ENCODE data around the gene WIPF2. TPM values are rescaled to one million over a fixed set of nuclear protein-coding genes. Genes with fewer than 3 reads are reported as not detected.
"Not testable (repeated sequence)": the region's sequence is repeated elsewhere in the genome, so short reads cannot be mapped to it uniquely, and the experiment has no call there.

WIPF2 gene
- total RNA-seq, 1 experiment from 2014 or later: 23.0 TPM

DNA sequence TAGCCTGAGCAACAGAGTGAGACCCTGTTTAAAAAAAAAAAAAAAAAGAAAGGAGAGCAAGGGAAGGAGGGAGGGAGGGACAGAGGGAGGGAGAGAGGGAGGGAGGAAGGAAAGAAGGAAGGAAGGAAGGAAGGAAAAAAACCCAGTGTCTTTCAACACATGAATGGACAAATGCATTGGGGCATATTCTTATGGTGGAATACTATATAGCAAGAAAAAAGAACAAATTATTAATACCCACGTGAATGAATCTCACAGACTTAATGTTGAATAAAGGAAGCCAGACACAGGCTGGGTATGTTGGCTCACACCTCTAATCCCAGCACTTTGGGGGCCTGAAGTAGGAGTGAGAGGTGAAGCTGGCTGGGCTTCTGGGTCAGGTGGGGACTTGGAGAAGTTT is 21.6 kb upstream of the WIPF2 start (continued):
- no peak for TF ChIP-seq ZNF121 (CRISPR knock-in tag; IDR thresholded peaks at IDR 0.05)

DNA sequence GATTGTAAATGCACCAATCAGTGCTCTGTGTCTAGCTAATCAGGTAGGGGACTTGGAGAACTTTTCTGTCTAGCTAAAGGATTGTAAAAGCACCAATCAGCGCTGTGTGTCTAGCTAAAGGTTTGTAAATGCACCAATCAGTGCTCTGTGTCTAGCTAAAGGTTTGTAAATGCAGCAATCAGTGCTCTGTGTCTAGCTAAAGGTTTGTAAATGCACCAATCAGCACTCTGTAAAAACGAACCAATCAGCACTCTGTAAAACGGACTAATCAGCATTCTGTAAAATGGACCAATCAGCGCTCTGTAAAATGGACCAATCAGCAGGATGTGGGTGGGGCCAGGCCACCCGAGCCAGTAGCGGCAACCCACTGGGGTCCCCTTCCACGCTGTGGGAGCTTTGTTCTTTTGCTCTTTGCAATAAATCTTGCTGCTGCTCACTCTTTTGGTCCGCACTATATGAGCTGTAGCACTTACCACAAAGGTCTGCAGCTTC is 21.1 kb upstream of the WIPF2 start:
- H3K4me3 Mint-ChIP-seq; H3K27ac Mint-ChIP-seq; DNase-seq (ENCODE audit: low spot score); ATAC-seq; H3K36me3 Mint-ChIP-seq; POLR2A ChIA-PET: not testable (repeated sequence)
- TF ChIP-seq NFYB (CRISPR knock-in tag; conservative IDR thresholded peaks at IDR 0.05; ENCODE audit: low read depth): peak; percentile 69
- CTCF ChIA-PET: interaction anchor here (1.0 to 5.4 kb wide), 4 partner anchors 21 to 157 kb away, joined by 3 to 39 read pairs (median 4); partner anchors contain the start of gene WIPF2
- Mint-ChIP-seq H3K4me1 (peaks cover 15% of the 10 kb centered on the region), H3K27me3 (ENCODE audit: low read depth) (peaks cover 13% of the 10 kb centered on the region), H3K9me3 (peaks cover 13% of the 10 kb centered on the region)

DNA sequence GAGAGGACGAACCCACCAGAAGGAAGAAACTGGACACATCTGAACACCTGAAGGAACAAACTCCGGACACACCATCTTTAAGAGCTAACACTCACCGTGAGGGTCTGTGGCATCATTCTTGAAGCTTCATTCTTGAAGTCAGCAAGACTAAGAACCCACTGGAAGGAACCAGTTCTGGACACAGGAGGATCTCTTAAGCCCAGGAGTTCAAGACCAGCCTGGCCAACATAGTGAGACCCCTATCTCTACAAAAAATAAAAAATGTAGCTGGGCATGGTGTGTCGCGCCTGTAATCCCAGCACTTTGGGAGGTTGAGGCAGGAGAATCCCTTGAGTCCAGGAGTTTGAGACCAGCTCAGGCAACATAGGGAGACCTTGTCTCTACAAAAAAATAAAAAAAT is 20.5 kb upstream of the WIPF2 start:
- Mint-ChIP-seq H3K36me3 (no peaks in the 10 kb centered on the region), H3K27me3 (ENCODE audit: low read depth) (peaks cover 13% of the 10 kb centered on the region), H3K27ac (no peak overlapping the region), H3K4me3 (no peak overlapping the region), H3K4me1 (peaks cover 14% of the 10 kb centered on the region), H3K9me3 (peaks cover 13% of the 10 kb centered on the region)
- no peak for DNase-seq (ENCODE audit: low spot score)
- TF ChIP-seq, protein P1, sequence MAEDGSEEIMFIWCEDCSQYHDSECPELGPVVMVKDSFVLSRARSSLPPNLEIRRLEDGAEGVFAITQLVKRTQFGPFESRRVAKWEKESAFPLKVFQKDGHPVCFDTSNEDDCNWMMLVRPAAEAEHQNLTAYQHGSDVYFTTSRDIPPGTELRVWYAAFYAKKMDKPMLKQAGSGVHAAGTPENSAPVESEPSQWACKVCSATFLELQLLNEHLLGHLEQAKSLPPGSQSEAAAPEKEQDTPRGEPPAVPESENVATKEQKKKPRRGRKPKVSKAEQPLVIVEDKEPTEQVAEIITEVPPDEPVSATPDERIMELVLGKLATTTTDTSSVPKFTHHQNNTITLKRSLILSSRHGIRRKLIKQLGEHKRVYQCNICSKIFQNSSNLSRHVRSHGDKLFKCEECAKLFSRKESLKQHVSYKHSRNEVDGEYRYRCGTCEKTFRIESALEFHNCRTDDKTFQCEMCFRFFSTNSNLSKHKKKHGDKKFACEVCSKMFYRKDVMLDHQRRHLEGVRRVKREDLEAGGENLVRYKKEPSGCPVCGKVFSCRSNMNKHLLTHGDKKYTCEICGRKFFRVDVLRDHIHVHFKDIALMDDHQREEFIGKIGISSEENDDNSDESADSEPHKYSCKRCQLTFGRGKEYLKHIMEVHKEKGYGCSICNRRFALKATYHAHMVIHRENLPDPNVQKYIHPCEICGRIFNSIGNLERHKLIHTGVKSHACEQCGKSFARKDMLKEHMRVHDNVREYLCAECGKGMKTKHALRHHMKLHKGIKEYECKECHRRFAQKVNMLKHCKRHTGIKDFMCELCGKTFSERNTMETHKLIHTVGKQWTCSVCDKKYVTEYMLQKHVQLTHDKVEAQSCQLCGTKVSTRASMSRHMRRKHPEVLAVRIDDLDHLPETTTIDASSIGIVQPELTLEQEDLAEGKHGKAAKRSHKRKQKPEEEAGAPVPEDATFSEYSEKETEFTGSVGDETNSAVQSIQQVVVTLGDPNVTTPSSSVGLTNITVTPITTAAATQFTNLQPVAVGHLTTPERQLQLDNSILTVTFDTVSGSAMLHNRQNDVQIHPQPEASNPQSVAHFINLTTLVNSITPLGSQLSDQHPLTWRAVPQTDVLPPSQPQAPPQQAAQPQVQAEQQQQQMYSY (CRISPR knock-in tag; IDR thresholded peaks at IDR 0.05): no peak
- TF ChIP-seq IRF2 (CRISPR knock-in tag; IDR thresholded peaks at IDR 0.05; ENCODE audit: borderline replicate concordance, low read depth) (no peak), JUN (CRISPR knock-in tag; IDR thresholded peaks at IDR 0.05) (no peak), ZNF671 (CRISPR knock-in tag; IDR thresholded peaks at IDR 0.05) (no peak), NR3C1 (CRISPR knock-in tag; conservative IDR thresholded peaks at IDR 0.05; ENCODE audit: low read depth) (no peak), TP53 (CRISPR knock-in tag; IDR thresholded peaks at IDR 0.05) (no peak), ZNF219 (CRISPR knock-in tag; IDR thresholded peaks at IDR 0.05; ENCODE audit: borderline replicate concordance) (no peak), SOX15 (CRISPR knock-in tag; IDR thresholded peaks at IDR 0.05) (no peak), ELF4 (CRISPR knock-in tag; IDR thresholded peaks at IDR 0.05; ENCODE audit: low read depth) (no peak), GTF2I (CRISPR knock-in tag; conservative IDR thresholded peaks at IDR 0.05) (no peak), RELA (CRISPR knock-in tag; IDR thresholded peaks at IDR 0.05; ENCODE audit: borderline replicate concordance) (no peak), TEAD4 (CRISPR knock-in tag; IDR thresholded peaks at IDR 0.05) (no peak)
- TF ChIP-seq, protein P2, sequence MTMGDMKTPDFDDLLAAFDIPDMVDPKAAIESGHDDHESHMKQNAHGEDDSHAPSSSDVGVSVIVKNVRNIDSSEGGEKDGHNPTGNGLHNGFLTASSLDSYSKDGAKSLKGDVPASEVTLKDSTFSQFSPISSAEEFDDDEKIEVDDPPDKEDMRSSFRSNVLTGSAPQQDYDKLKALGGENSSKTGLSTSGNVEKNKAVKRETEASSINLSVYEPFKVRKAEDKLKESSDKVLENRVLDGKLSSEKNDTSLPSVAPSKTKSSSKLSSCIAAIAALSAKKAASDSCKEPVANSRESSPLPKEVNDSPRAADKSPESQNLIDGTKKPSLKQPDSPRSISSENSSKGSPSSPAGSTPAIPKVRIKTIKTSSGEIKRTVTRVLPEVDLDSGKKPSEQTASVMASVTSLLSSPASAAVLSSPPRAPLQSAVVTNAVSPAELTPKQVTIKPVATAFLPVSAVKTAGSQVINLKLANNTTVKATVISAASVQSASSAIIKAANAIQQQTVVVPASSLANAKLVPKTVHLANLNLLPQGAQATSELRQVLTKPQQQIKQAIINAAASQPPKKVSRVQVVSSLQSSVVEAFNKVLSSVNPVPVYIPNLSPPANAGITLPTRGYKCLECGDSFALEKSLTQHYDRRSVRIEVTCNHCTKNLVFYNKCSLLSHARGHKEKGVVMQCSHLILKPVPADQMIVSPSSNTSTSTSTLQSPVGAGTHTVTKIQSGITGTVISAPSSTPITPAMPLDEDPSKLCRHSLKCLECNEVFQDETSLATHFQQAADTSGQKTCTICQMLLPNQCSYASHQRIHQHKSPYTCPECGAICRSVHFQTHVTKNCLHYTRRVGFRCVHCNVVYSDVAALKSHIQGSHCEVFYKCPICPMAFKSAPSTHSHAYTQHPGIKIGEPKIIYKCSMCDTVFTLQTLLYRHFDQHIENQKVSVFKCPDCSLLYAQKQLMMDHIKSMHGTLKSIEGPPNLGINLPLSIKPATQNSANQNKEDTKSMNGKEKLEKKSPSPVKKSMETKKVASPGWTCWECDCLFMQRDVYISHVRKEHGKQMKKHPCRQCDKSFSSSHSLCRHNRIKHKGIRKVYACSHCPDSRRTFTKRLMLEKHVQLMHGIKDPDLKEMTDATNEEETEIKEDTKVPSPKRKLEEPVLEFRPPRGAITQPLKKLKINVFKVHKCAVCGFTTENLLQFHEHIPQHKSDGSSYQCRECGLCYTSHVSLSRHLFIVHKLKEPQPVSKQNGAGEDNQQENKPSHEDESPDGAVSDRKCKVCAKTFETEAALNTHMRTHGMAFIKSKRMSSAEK (CRISPR knock-in tag; IDR thresholded peaks at IDR 0.05; ENCODE audit: borderline replicate concordance): no peak
- TF ChIP-seq, protein P3, sequence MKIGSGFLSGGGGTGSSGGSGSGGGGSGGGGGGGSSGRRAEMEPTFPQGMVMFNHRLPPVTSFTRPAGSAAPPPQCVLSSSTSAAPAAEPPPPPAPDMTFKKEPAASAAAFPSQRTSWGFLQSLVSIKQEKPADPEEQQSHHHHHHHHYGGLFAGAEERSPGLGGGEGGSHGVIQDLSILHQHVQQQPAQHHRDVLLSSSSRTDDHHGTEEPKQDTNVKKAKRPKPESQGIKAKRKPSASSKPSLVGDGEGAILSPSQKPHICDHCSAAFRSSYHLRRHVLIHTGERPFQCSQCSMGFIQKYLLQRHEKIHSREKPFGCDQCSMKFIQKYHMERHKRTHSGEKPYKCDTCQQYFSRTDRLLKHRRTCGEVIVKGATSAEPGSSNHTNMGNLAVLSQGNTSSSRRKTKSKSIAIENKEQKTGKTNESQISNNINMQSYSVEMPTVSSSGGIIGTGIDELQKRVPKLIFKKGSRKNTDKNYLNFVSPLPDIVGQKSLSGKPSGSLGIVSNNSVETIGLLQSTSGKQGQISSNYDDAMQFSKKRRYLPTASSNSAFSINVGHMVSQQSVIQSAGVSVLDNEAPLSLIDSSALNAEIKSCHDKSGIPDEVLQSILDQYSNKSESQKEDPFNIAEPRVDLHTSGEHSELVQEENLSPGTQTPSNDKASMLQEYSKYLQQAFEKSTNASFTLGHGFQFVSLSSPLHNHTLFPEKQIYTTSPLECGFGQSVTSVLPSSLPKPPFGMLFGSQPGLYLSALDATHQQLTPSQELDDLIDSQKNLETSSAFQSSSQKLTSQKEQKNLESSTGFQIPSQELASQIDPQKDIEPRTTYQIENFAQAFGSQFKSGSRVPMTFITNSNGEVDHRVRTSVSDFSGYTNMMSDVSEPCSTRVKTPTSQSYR (CRISPR knock-in tag; IDR thresholded peaks at IDR 0.05): no peak
- TF ChIP-seq, protein P4, sequence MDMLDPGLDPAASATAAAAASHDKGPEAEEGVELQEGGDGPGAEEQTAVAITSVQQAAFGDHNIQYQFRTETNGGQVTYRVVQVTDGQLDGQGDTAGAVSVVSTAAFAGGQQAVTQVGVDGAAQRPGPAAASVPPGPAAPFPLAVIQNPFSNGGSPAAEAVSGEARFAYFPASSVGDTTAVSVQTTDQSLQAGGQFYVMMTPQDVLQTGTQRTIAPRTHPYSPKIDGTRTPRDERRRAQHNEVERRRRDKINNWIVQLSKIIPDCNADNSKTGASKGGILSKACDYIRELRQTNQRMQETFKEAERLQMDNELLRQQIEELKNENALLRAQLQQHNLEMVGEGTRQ (CRISPR knock-in tag; IDR thresholded peaks at IDR 0.05): no peak
- TF ChIP-seq, protein P5, sequence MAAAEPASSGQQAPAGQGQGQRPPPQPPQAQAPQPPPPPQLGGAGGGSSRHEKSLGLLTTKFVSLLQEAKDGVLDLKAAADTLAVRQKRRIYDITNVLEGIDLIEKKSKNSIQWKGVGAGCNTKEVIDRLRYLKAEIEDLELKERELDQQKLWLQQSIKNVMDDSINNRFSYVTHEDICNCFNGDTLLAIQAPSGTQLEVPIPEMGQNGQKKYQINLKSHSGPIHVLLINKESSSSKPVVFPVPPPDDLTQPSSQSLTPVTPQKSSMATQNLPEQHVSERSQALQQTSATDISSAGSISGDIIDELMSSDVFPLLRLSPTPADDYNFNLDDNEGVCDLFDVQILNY (CRISPR knock-in tag; IDR thresholded peaks at IDR 0.05): no peak
- POLR2A ChIA-PET: interaction anchor here (0.7 kb wide), 1 partner anchor 96 kb away, joined by 3 read pairs; no protein-coding TSS in a partner anchor
- ATAC-seq: no peak
- CTCF ChIA-PET: interaction anchor here (0.6 to 5.4 kb wide), 6 partner anchors 7 to 156 kb away, joined by 3 to 39 read pairs (median 4); partner anchors contain the start of gene WIPF2

Measured in WTC11 (cell line).